ENCODE results near the gene GUCY1A2.

Gene GUCY1A2

DNA sequence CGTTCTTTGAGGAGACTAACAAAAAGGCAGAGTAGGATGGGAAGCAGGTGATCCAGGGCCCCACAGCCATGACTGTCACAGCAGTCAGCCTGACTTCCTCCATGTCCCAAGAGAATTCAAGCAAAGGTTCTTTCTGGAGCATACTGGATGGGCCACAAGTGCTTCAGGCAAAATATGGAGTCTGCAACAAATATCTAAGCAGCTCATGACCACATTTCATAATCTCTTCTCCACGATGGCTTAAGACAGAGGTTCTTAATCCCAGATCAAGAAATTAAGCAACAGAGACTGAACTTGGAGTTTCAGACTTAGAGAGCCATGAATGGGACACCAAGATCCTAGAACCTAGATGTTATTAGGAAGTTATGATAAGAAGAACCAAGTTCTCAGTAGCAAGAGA lies 31.6 kb downstream of the GUCY1A2 start:
- no peaks in the 10 kb centered on the region for H3K4me1 Mint-ChIP-seq (ENCODE audit: low read depth)
- DNase-seq: no peak
- H3K36me3 Mint-ChIP-seq (ENCODE audit: low read depth): no peaks in the 10 kb centered on the region
- H3K27ac Mint-ChIP-seq: no peak overlapping the region
- H3K4me3 Mint-ChIP-seq: no peak overlapping the region
- no peaks in the 10 kb centered on the region for H3K27me3 Mint-ChIP-seq
- peaks cover 2% of the 10 kb centered on the region for H3K9me3 Mint-ChIP-seq

DNA sequence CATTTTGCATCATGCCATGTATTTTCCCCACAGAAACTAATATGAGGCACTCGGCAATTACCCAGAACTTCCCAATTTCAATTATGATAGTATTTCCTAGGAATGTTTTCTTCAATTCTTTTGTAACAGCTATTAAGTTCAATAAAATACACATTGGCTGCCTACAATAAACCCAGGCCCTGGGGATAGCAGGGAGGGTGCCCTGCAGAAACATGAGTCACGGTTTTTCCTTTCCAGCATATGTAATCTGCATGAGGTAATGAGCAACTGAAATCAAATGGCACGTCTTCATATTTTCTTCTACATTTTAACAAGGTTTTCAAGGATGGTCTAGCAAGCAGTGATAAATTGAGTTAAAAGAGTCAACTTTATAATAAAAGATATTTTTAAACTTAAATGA lies 32.0 kb downstream of the GUCY1A2 start:
- Mint-ChIP-seq H3K27me3 (no peaks in the 10 kb centered on the region), H3K27ac (no peak overlapping the region), H3K36me3 (ENCODE audit: low read depth) (no peaks in the 10 kb centered on the region), H3K4me3 (no peak overlapping the region), H3K4me1 (ENCODE audit: low read depth) (no peaks in the 10 kb centered on the region), H3K9me3 (peaks cover 2% of the 10 kb centered on the region)
- no peak for DNase-seq

DNA sequence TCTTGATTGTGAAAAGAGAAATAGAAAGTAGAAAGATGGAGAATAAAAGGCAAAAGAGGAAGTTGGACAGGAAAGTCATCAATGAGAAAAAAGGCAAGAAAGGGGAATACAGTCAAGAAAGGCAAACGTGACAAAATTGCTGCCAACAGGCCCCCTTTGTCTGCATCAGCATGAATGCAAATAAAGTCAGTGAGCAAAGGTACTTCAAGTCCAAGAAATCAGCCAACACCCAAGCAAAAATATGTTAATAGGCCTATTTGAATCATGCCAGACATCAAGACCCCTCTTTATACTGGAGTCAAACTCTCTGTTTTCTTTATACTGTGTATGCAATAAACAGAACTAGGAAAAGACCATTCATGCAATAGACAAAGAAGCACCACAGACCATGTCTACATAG lies 34.3 kb downstream of the GUCY1A2 start:
- no peaks in the 10 kb centered on the region for H3K36me3 Mint-ChIP-seq (ENCODE audit: low read depth)
- no peak for DNase-seq
- H3K9me3 Mint-ChIP-seq: peaks cover 2% of the 10 kb centered on the region
- no peaks in the 10 kb centered on the region for H3K4me1 Mint-ChIP-seq (ENCODE audit: low read depth)
- H3K27me3 Mint-ChIP-seq: no peaks in the 10 kb centered on the region
- no peak overlapping the region for H3K4me3 Mint-ChIP-seq
- no peak overlapping the region for H3K27ac Mint-ChIP-seq

GRCh38 chr11:106983261-106983660 lies 35.0 kb downstream of the GUCY1A2 start:
- peaks cover 2% of the 10 kb centered on the region for H3K9me3 Mint-ChIP-seq
- H3K4me3 Mint-ChIP-seq: no peak overlapping the region
- H3K27ac Mint-ChIP-seq: no peak overlapping the region

GRCh38 chr11:106974831-106975230 lies 43.4 kb downstream of the GUCY1A2 start:
- no peak for DNase-seq
- no peak overlapping the region for H3K4me3 Mint-ChIP-seq
- no peaks in the 10 kb centered on the region for H3K36me3 Mint-ChIP-seq (ENCODE audit: low read depth)
- H3K27me3 Mint-ChIP-seq: no peaks in the 10 kb centered on the region
- no peak overlapping the region for H3K27ac Mint-ChIP-seq
- peaks cover 3% of the 10 kb centered on the region for H3K9me3 Mint-ChIP-seq
- no peaks in the 10 kb centered on the region for H3K4me1 Mint-ChIP-seq (ENCODE audit: low read depth)

More at GRCh38 chr11:106983261-106983660, 35.0 kb downstream of the GUCY1A2 start:
- H3K27me3 Mint-ChIP-seq: no peaks in the 10 kb centered on the region
- H3K36me3 Mint-ChIP-seq (ENCODE audit: low read depth): no peaks in the 10 kb centered on the region
- H3K4me1 Mint-ChIP-seq (ENCODE audit: low read depth): no peaks in the 10 kb centered on the region
- no peak for DNase-seq

DNA sequence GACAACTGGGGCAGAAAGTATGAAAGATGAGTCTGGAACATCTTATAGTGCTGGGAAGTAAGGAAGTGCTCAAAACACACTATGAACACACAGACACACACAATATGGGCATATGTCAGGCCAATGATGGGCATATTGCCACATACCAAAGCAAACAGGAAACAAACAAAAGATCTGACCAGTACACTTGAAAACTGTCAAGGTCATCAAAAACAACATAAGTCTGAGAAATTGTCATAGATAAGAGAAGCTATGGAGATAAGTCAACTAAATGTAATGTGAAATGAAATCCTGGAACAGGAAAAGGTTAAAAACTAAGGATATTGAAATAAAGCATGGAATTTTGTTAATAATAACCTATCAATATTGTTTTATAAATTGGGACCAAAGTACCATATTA lies 46.4 kb downstream of the GUCY1A2 start:
- H3K27me3 Mint-ChIP-seq: no peaks in the 10 kb centered on the region
- no peak overlapping the region for H3K27ac Mint-ChIP-seq
- peaks cover 2% of the 10 kb centered on the region for H3K9me3 Mint-ChIP-seq
- no peak overlapping the region for H3K4me3 Mint-ChIP-seq
- H3K4me1 Mint-ChIP-seq (ENCODE audit: low read depth): no peaks in the 10 kb centered on the region
- no peak for DNase-seq
- no peaks in the 10 kb centered on the region for H3K36me3 Mint-ChIP-seq (ENCODE audit: low read depth)

GRCh38 chr11:106969644-106970355 lies 48.5 kb downstream of the GUCY1A2 start:
- no peak overlapping the region for H3K27ac Mint-ChIP-seq
- H3K4me1 Mint-ChIP-seq (ENCODE audit: low read depth): no peaks in the 10 kb centered on the region
- no peaks in the 10 kb centered on the region for H3K9me3 Mint-ChIP-seq
- no peak overlapping the region for H3K4me3 Mint-ChIP-seq
- H3K27me3 Mint-ChIP-seq: no peaks in the 10 kb centered on the region
- no peaks in the 10 kb centered on the region for H3K36me3 Mint-ChIP-seq (ENCODE audit: low read depth)
- DNase-seq: no peak

DNA sequence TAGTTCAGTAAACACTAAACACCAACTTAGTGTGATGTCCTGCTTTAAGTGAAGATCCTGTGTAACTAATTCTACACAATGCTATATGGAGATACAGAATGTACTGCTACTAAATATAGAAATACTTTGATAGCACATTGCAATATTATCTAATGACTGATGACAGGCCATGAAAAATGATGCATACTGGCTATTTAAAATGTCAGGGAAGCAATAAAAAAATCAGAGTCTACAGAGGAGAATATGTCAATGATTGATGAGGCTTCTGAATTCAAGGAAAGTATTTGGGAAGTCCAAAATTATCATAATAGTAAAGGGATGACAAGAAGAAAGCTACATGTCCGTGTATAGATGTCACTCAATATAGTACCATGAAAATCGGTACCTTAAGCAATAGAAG lies 55.3 kb downstream of the GUCY1A2 start:
- H3K4me3 Mint-ChIP-seq: no peak overlapping the region
- no peaks in the 10 kb centered on the region for H3K27me3 Mint-ChIP-seq
- H3K9me3 Mint-ChIP-seq: peaks cover 3% of the 10 kb centered on the region
- H3K4me1 Mint-ChIP-seq (ENCODE audit: low read depth): no peaks in the 10 kb centered on the region
- H3K27ac Mint-ChIP-seq: no peak overlapping the region
- no peak for DNase-seq
- no peaks in the 10 kb centered on the region for H3K36me3 Mint-ChIP-seq (ENCODE audit: low read depth)

- DNase-seq: no peak
- H3K9me3 Mint-ChIP-seq: peaks cover 5% of the 10 kb centered on the region
Observed at GRCh38 chr11:106961518-106961917, 56.8 kb downstream of the GUCY1A2 start.

GRCh38 chr11:106961048-106961447 lies 57.2 kb downstream of the GUCY1A2 start:
- no peak overlapping the region for H3K27ac Mint-ChIP-seq
- no peaks in the 10 kb centered on the region for H3K36me3 Mint-ChIP-seq (ENCODE audit: low read depth)
- no peak for DNase-seq
- H3K4me1 Mint-ChIP-seq (ENCODE audit: low read depth): no peaks in the 10 kb centered on the region
- H3K4me3 Mint-ChIP-seq: no peak overlapping the region
- H3K9me3 Mint-ChIP-seq: peaks cover 8% of the 10 kb centered on the region
- H3K27me3 Mint-ChIP-seq: no peaks in the 10 kb centered on the region

More at GRCh38 chr11:106961518-106961917, 56.8 kb downstream of the GUCY1A2 start:
- H3K27ac Mint-ChIP-seq: no peak overlapping the region
- no peaks in the 10 kb centered on the region for H3K27me3 Mint-ChIP-seq
- no peak overlapping the region for H3K4me3 Mint-ChIP-seq
- H3K36me3 Mint-ChIP-seq (ENCODE audit: low read depth): no peaks in the 10 kb centered on the region
- H3K4me1 Mint-ChIP-seq (ENCODE audit: low read depth): no peaks in the 10 kb centered on the region

GRCh38 chr11:106959800-106960199 lies 58.5 kb downstream of the GUCY1A2 start:
- H3K27me3 Mint-ChIP-seq: no peaks in the 10 kb centered on the region
- peaks cover 14% of the 10 kb centered on the region for H3K9me3 Mint-ChIP-seq
- H3K36me3 Mint-ChIP-seq (ENCODE audit: low read depth): no peaks in the 10 kb centered on the region
- no peaks in the 10 kb centered on the region for H3K4me1 Mint-ChIP-seq (ENCODE audit: low read depth)
- H3K27ac Mint-ChIP-seq: no peak overlapping the region
- DNase-seq: no peak
- no peak overlapping the region for H3K4me3 Mint-ChIP-seq

DNA sequence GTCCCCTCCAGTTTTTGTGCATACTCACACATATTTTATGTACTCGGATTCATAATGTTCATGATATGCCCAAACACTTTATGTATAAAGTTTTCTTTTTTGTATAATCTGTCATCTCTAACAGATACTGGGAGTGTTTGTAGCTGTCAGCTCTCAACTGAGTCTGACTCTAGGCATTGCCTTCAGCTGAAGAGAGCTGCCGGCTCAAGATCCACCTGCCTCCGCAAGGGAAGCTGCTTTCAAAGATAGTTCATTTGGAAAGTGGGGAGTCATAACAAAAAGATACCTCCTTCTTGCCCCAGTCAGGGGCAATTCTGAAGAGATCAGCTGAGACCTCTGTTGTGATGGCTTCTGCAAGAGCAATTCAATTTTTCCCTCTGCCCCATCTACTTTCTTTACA lies 58.9 kb downstream of the GUCY1A2 start:
- Mint-ChIP-seq H3K4me3 (no peak overlapping the region), H3K9me3 (peaks cover 14% of the 10 kb centered on the region), H3K36me3 (ENCODE audit: low read depth) (no peaks in the 10 kb centered on the region), H3K27me3 (no peaks in the 10 kb centered on the region), H3K27ac (no peak overlapping the region), H3K4me1 (ENCODE audit: low read depth) (no peaks in the 10 kb centered on the region)
- DNase-seq: no peak

GRCh38 chr11:106958517-106959248 lies 59.6 kb downstream of the GUCY1A2 start:
- DNase-seq: no peak
- Mint-ChIP-seq H3K4me3 (no peak overlapping the region), H3K27me3 (no peaks in the 10 kb centered on the region), H3K4me1 (ENCODE audit: low read depth) (no peaks in the 10 kb centered on the region), H3K27ac (no peak overlapping the region), H3K36me3 (ENCODE audit: low read depth) (no peaks in the 10 kb centered on the region), H3K9me3 (peaks cover 14% of the 10 kb centered on the region)

GRCh38 chr11:106957030-106957482 lies 61.2 kb downstream of the GUCY1A2 start:
- Mint-ChIP-seq H3K27me3 (no peaks in the 10 kb centered on the region), H3K9me3 (peaks cover 15% of the 10 kb centered on the region), H3K4me3 (no peak overlapping the region), H3K36me3 (ENCODE audit: low read depth) (no peaks in the 10 kb centered on the region), H3K4me1 (ENCODE audit: low read depth) (no peaks in the 10 kb centered on the region), H3K27ac (no peak overlapping the region)
- DNase-seq: no peak

- Mint-ChIP-seq H3K27me3 (no peaks in the 10 kb centered on the region), H3K4me1 (ENCODE audit: low read depth) (no peaks in the 10 kb centered on the region), H3K4me3 (no peak overlapping the region), H3K36me3 (ENCODE audit: low read depth) (no peaks in the 10 kb centered on the region), H3K9me3 (peaks cover 2% of the 10 kb centered on the region), H3K27ac (no peak overlapping the region)
- no peak for DNase-seq
Observed at GRCh38 chr11:106950067-106950491, 68.2 kb downstream of the GUCY1A2 start.

All from activated T-cell treated with anti-CD3 and anti-CD28 coated beads, Interleukin-2, amount 50 U/mL, for 24 hours (primary cell).